Right kidney (tissue), 9 donors: ENCODE measurements around the gene PRIM2.
"Not testable (repeated sequence)": the region's sequence is repeated elsewhere in the genome, so short reads cannot be mapped to it uniquely, and the experiment has no call there.

ENCODE experiments used
- DNase-seq: peaks from one replicate; pipeline ENCODE4 v3.0.0-alpha.2; 2016
- long read RNA-seq, 8 donors: transcript quantifications; one replicate each; lab custom pipeline, GENCODE V29; 2026

PRIM2 gene, protein sequence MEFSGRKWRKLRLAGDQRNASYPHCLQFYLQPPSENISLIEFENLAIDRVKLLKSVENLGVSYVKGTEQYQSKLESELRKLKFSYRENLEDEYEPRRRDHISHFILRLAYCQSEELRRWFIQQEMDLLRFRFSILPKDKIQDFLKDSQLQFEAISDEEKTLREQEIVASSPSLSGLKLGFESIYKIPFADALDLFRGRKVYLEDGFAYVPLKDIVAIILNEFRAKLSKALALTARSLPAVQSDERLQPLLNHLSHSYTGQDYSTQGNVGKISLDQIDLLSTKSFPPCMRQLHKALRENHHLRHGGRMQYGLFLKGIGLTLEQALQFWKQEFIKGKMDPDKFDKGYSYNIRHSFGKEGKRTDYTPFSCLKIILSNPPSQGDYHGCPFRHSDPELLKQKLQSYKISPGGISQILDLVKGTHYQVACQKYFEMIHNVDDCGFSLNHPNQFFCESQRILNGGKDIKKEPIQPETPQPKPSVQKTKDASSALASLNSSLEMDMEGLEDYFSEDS
- long read RNA-seq, donor 1, partial matches to known transcripts, result 0 of 3 reads
- long read RNA-seq, donor 1, other reads (novel, unspliced or antisense), result 0 of 3 reads
- long read RNA-seq, donor 2, partial matches to known transcripts, result 0 of 2 reads
- long read RNA-seq, donor 2, other reads (novel, unspliced or antisense), result 0 of 2 reads
- long read RNA-seq, donor 3, result 0 reads
- long read RNA-seq, donor 4, partial matches to known transcripts, result 0 of 5 reads
- long read RNA-seq, donor 4, other reads (novel, unspliced or antisense), result 0 of 5 reads
- long read RNA-seq, donor 5, partial matches to known transcripts, result 0 of 1 reads
- long read RNA-seq, donor 5, other reads (novel, unspliced or antisense), result 0 of 1 reads
- long read RNA-seq, donor 6, partial matches to known transcripts, result 0 of 2 reads
- long read RNA-seq, donor 6, other reads (novel, unspliced or antisense), result 0 of 2 reads
- long read RNA-seq, donor 7, transcript PRIM2-207 (14 exons, 2,308 nt), result major isoform, 7 of 7 reads
- long read RNA-seq, donor 7, partial matches to known transcripts, result 0 of 7 reads
- long read RNA-seq, donor 7, other reads (novel, unspliced or antisense), result 0 of 7 reads
- long read RNA-seq, donor 8, partial matches to known transcripts, result 0 of 2 reads
- long read RNA-seq, donor 8, other reads (novel, unspliced or antisense), result 0 of 2 reads

DNA sequence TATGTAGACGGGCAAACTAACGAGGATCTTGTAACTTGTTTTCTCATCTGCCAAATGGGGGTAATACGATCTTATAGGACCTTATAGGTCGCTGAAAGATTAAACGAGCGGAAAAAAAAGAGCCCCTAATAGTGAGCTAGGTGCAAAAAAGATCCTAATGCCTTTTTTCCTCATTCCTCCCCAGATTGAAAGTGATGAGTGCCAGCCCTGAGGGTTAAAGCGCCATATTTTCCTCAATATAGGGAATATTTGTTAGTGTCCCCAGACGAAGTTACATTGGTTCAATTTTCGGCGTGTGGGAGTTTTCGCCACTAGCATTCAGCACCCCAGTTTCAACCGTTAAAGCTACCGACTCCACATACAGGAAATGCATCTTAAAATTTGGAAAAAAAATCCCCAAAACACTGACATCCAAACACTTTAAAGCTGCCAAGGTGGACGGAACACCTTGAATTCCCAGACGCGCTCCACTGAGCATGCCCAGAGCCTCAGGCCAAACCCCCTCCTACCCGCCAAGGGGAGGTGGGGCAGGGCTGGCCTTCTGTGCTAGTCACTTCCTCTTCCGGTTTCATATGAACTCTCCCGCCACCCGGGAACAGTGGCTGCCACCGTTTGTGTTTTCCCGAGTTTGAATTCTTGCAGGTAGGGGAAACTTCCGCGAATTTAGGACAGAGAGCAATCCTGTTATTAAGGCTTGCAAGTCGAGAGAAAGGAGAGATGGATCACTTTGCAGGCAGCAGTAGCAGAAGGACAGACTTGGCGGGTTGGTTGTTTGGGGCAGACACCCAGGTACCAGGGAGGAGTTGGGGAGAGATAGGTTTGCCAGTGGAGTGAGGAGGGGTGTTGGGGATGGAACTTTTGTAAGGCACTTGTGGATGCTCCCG lies at the start of gene PRIM2:
Gene PRIM2, plus strand, starts transcription at position 571 of the 884 bp plus-strand sequence. CDS start 816 bp downstream, outside the sequence.
- DNase-seq, result peak; percentile 72

DNA sequence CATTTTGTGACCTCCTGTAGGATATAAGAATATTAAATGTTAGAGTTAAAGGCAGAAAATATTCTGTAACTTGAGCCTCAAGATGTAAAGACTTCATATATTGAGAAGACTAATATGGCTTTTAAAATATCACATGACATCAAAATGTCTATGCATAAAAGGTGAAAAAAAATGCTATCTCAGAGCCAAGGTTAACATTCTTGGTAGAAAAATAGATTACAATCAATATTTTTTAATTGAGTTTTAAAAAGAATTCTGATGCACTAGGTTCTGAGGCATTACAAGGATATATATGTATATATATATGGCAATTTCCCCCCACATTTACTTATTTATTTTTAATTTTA lies 49.2 kb upstream of the PRIM2 start:
- DNase-seq, result no peak

DNA sequence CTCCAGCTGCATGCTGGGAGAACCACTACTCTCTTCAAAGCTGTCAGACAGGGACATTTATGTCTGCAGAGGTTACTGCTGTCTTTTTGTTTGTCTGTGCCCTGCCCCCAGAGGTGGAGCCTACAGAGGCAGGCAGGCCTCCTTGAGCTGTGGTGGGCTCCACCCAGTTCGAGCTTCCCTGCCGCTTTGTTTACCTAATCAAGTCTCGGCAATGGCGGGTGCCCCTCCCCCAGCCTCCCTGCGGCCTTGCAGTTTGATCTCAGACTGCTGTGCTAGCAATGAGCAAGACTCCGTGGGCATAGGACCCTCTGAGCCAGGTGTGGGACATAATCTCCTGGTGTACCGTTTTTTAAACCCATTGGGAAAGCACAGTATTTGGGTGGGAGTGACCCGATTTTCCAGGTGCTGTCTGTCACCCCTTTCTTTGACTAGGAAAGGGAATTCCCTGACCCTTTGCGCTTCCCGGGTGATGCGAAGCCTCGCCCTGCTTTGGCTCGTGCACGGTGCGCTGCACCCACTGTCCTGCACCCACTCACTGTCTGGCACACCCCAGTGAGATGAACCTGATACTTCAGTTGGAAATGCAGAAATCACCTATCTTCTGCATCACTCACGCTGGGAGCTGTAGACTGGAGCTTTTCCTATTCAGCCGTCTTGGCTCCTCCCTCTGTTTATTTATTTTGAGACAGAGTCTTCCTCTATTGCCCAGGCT lies 43.2 kb upstream of the PRIM2 start:
- DNase-seq, result not testable (repeated sequence)

DNA sequence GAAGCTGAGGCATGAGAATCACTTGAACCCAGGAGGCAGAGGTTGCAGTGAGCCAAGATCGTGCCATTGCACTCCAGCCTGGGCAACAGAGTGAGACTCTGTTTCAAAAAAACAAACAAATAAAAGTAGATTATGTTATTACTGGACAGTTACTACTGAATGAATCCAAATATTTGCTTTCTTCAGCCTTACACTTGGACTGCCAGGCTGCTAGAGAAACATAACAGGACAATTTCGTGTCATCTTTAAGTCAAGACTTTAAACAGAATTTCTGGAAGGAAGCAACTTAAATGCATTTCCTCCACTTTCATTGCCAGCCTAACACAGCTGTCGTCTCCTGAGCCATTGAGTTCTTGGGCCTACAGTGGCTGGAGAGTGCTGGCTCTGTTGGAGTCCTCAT lies 42.0 kb upstream of the PRIM2 start:
- DNase-seq, result no peak

DNA sequence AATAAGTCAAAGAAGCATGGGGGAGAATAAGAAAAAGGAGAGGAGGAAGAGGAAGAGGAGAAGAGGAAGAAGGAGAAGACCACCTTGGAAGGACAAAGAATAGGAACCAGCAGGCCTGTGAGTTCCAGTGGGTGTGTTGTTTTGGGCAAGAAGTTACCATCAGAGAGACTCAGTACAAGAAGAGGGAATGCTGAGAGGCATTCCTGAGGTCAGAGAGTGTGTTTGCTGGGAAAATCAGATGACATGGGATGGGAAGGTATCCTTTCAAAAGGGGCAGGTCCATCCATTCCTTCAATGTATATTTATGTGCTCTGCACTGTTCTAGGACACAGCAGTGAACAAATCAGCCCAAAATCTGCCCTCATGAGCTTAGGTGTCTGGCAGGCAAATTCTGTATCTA lies 40.5 kb upstream of the PRIM2 start:
- no peak for DNase-seq

DNA sequence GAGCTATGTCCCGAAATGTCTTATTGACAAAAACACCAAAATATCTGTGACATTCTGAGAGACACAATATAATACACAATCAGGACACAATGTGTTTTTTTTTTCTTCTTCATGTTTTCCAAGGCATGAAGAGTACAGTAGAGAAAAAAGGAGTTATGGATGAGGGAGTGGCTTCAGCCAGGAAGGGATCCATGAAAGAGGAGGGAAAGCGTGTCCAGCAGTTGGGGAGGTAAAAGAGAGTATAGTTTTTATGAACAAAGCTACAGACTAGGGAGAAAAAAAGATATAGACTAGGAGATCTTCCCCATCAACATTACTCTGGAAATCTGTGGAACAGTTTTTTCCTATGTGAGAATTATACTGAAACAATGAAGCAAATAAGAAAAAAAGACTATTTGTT lies 38.9 kb upstream of the PRIM2 start:
- no peak for DNase-seq

DNA sequence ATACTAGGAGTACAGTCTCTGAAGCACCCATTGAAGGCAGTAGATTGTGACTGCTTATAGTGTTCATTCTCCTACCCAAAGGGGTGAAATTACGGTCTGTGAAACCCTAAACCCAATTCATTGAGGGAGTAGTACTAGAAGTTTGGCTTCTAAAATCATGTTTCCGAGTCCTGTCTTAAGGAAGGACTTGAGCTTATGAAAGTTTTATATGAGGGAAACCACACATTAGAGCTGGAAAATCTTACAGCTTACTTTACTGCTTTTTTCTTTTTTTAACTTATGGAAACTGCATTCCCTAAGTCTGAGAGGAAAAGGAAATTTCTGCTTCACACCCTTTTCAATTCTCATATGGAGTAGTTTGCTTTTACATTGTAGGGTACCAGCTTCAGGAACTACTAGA lies 38.4 kb upstream of the PRIM2 start:
- DNase-seq, result no peak

DNA sequence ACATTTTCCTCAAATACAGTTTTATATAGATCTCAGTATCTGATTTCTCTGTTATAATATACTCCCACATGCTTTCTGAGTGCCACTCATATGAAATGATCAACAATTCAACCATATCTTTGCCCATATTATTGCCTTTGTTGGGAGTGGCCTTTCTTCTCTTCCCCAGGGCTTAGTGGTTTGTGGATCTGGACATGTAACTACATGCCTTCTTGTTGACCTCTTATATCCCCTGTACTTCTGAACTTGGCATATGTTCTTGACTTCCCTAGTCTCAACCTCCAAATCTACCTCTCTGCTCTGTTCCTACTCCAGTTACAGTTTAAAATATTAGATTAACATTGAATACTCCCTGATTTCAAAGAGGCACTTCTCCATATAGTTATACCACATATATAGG lies 34.3 kb upstream of the PRIM2 start:
- DNase-seq, result no peak

DNA sequence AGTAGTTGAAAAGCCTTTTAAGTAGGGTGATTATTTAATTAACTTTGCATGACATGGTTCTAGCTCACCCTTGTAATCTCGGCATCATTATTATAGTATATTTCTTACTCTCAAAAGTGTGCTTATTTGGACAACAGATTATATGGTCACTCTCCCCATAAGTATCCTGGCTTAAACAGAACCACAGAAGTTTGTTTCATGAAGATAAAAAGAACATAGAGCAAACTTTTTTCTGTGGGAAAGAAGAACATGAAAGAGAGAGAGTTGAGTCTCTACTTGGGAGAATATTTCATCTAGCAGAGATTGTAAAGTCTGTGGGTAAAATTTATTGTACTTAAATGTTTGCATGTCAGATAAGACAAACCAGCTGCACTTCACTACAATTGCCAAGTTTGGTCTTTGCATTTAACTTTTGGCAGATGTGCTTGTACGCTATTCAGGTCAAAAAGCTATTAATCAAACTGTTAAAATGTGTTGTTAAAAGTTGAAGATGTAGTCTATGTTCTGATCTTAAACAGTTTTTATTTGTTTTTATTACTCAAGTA lies 33.4 kb upstream of the PRIM2 start:
- DNase-seq, result no peak

DNA sequence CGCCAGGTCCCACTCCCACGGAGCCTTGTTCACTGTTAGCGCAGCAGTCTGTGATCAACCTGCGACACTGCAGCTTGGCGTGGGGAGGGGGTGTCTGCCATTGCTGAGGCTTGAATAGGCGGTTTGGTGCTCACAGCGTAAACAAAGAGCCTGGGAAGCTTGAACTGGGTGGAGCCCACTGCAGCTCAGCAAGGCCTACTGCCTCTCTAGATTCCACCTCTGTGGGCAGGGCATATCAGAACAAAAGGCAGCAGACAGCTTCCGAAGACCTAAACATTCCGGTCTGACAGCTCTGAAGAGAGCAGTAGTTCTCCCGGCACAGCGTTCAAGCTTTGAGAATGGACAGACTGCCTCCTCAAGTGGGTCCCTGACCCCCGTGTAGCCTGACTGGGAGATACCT lies 29.3 kb upstream of the PRIM2 start:
- DNase-seq, result not testable (repeated sequence)

DNA sequence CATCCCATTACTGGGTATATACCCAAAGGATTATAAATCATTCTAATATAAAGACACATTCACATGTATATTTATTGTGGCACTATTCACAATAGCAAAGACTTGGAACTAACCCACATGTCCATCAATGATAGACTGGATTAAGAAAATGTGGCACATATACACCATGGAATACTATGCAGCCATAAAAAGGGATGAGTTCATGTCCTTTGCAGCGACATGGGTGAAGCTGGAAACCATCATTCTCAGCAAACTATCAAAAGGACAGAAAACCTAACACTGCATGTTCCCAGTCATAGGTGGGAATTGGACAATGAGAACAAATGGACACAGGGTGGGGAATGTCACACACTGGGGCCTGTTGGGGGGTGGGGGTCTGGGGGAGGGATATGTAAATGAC lies 24.0 kb upstream of the PRIM2 start:
- not testable (repeated sequence) for DNase-seq

DNA sequence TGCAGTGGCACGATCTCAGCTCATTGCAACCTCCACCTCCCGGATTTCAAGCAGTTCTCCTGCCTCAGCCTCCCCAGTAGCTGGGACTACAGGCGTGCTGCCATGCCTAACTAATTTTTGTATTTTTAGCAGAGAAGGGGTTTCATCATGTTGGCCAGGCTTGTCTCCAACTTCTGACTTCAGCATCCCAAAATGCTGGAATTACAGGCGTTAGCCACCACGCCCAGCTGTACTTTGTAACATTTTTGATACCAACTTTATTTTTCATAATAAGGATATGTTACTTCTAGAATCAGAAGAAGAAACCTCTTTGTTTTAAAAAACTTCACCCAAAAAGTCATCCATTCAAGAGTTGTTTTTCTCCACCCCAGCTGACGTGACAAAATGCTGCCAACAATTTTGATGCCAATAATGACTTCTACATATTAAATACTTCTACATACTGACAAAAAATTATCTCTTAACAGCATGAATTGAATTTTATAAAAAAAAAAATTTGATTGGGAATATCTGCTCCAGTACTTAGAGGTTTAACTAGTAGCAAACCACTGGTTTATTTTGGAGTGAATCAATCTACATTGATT lies 22.5 kb upstream of the PRIM2 start:
- no peak for DNase-seq

DNA sequence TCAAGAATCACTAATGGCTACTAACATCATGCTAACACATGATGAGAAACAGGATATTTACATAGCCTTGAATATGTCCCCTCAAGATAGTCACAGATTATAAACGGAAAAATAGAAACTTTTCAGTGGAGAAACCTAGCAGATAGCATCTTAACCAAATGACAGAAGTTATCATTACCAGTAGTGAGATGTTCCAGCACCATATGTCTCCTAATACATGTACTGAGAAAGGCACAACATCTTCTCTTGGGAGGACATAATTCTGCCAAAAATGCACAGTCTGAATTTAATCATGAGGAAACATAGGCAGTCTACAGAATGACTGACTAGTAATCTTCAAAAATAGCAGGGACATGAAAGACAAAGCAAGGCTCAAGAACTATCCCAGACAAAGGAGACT lies 19.9 kb upstream of the PRIM2 start:
- no peak for DNase-seq

DNA sequence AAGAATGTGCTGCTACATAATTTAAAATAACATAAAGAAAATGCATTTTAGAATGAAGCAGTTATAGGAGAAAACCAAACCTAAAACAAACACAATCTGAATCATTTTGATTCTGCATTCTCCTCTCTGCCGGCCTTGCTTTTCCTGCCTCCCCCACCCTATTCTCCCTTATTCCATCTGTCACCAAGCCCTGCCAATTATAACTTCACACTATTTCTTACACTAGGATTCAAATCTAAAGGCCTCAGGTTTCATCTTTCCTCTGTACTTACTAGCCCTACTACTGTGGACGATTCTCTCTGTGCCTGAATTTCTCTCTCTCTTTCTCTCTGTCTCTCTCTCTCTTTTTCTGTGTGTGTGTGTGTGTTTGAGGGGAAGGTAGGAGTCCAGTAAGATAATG lies 18.7 kb upstream of the PRIM2 start:
- DNase-seq, result no peak

DNA sequence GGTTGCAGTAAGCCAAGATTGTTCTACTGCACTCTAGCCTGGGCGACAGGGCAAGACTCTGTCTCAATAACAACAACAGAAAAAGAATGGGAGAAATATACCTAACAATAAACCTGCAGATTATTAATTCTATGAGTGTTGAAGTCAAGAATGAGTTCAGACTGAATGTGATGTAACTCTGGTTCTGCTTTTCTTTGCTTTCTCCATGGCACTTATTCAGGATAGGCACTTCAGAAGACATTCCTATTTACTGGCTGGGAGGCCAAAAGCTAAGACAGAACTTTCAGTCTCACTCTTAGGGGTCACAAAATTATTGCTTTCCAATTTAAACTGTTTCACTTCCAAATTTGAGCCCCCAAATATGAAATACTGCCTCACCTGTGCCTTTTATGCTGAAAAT lies 15.7 kb upstream of the PRIM2 start:
- no peak for DNase-seq

DNA sequence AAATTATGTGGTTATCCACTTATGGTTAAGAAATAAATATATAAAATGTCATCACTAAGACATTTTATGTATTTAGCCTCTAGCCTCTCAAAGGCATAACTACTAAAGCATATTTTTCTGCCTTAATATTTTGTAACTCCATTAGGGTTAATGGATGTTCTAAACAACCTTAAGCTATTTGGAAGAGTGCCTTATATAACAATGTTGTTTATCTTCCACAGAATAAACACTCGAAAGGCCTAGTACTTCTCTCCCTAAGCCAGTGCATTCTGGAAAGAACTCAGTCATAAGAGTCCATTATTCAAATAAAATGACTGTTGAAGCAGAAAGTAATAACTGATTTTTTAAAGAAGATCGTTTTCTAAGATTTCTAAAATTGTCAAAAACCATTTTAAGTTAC lies 15.0 kb upstream of the PRIM2 start:
- DNase-seq, result no peak

DNA sequence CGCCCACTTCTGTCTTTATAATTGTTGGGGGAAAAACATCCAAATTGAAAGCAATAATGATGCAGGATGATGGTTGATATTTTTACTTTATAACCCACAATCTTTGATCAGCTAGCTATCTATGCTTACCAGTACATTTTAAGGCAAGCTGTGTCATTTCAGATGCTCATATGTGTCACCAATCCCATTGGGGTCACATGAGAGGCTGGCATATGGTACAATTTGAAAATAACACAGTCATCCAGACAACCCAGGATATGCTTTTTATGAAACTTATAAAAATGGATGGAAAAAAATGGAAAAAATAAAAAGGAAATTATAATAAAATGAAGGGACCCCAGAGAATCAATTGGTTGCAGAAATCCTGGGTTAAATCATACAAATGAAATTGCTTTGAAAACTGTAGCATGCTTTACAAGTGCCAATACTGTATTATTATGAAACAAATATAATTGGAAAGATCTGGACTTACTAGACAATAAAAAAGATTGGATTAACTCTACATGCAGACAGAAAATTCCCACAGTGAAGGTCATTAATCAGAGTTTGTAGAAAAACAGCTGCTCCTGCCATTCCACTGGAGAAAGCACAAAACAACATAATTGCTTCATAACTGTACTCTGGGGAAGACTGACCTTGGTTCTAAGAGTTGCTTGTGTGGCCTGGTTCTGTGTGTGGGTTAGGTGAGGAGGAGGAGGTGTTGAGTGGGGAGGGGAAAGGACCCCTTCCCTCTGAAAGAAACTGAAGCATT lies 13.3 kb upstream of the PRIM2 start:
- DNase-seq, result no peak

DNA sequence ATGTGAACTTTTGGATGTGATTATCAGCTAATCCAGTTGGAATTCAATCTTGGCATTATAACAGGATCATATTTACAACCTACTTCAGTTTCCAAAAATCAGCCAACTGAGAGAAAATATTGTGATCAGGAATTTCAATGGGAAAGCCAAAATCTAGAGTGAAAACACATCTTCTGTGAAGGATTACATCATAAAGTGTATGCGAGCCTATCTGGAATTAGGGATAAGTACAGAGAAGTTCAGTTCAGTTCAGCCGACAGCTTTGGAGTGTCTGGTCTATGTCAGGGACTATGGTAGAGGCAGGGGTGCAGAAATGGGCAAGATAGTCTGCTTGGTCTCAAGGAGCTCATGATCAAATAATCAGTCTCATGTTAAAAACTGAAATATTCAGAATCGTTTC lies 12.3 kb upstream of the PRIM2 start:
- no peak for DNase-seq

DNA sequence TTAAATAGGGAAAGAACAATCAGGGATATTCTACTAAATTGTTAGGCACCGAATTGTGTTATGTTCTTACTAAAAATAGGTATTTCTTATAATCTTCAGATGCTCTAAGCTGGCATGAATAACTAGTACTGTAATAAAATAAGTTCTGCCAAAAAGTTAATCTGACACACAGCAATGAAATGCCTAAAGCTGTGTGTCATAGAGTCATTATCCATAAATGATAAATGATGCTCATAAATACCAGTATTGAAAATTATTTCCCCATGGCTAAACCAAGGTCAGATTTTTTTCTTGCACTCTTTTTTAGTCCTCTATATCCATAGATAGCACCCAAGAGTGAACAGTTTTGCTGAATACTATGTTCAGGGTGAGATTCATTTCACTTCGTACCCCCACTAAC lies 11.7 kb upstream of the PRIM2 start:
- DNase-seq, result no peak

DNA sequence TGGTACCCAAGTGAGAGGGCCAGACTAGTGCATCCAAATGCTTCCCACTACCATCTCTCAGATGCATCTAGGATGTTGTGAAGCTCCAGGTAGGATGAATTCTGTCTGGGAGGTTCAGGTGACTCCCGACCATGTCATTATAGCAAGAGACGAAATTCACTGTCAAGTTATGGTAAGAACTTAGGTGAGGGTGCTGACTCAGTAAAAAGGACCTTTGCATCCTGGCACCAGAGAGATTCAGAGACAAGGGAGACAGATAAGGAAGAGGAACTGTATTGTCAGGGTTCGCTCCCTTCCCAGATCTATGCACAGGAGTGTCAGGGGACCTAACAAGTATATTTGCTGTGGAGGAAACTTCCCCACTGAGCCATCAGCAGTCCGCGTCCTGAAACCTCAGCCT lies 11.2 kb upstream of the PRIM2 start:
- DNase-seq, result no peak
